IMR-90 (cell line): ENCODE results near the gene CNNM2.

Experiments used
- ELK1 ChIP-seq: fragments of 150-350 bp; IDR thresholded peaks from 2 replicates; pipeline ENCODE4 v1.6.1; 2016; ENCODE audit warnings: low read depth, mild to moderate bottlenecking, low read length, moderate library complexity, borderline replicate concordance
- POLR2A ChIP-seq: IDR thresholded peaks from 2 replicates; pipeline ENCODE4 v1.6.1; 2012; ENCODE audit warnings: mild to moderate bottlenecking, low read depth, low read length
- TF ChIP-seq, protein P1 (sequence below): conservative IDR thresholded peaks from 2 replicates; pipeline ENCODE4 v1.5.1; 2012; ENCODE audit warnings: mild to moderate bottlenecking, low read depth, low read length, improper control_type of control experiment

- TF ChIP-seq, protein P1, sequence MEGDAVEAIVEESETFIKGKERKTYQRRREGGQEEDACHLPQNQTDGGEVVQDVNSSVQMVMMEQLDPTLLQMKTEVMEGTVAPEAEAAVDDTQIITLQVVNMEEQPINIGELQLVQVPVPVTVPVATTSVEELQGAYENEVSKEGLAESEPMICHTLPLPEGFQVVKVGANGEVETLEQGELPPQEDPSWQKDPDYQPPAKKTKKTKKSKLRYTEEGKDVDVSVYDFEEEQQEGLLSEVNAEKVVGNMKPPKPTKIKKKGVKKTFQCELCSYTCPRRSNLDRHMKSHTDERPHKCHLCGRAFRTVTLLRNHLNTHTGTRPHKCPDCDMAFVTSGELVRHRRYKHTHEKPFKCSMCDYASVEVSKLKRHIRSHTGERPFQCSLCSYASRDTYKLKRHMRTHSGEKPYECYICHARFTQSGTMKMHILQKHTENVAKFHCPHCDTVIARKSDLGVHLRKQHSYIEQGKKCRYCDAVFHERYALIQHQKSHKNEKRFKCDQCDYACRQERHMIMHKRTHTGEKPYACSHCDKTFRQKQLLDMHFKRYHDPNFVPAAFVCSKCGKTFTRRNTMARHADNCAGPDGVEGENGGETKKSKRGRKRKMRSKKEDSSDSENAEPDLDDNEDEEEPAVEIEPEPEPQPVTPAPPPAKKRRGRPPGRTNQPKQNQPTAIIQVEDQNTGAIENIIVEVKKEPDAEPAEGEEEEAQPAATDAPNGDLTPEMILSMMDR = no peak
- TF ChIP-seq ELK1 (no peak), POLR2A (no peak)
Observed at GRCh38 chr10:102935939-102936605, 18.0 kb downstream of the CNNM2 start.
